ENCODE measurements around the gene AREL1.

GRCh38 chr14:74654931-74655330, 57.9 kb downstream of the AREL1 start:
- TF ChIP-seq CTCF (conservative IDR thresholded peaks at IDR 0.05; ENCODE audit: low read length) (no peak), EZH2phosphoT487 (IDR thresholded peaks at IDR 0.05; ENCODE audit: borderline replicate concordance) (no peak)
